Smooth muscle cell (in vitro differentiated cells): ENCODE measurements around the gene RYR2. TPM values are rescaled to one million over a fixed set of nuclear protein-coding genes. Genes with fewer than 3 reads are reported as not detected.

Experiments
- DNase-seq: peaks from one replicate; lab custom pipeline; 2025; ENCODE audit not compliant: unreplicated experiment; lab: John Stamatoyannopoulos, UW
- H2AFZ ChIP-seq: fragments of 200-600 bp; sonication (generic); 2 replicates; pipeline ENCODE4 v1.6.0; 2016; ENCODE audit warnings: antibody characterized with exemption, low read depth, mild to moderate bottlenecking
- H3F3A ChIP-seq: fragments of 200-600 bp; sonication (generic); 2 replicates; pipeline ENCODE4 v1.6.0; 2017; ENCODE audit warnings: antibody characterized with exemption, low read depth
- H3K27ac ChIP-seq: fragments of 200-600 bp; sonication (generic); 2 replicates; pipeline ENCODE4 v1.5.1; 2016; ENCODE audit warnings: low read depth, mild to moderate bottlenecking
- H3K27me3 ChIP-seq: fragments of 200-600 bp; sonication (generic); 2 replicates; pipeline ENCODE4 v1.6.1; 2016; ENCODE audit warnings: low read depth, mild to moderate bottlenecking
- H3K36me3 ChIP-seq: fragments of 200-600 bp; sonication (generic); 2 replicates; pipeline ENCODE4 v1.5.1; 2016; ENCODE audit warnings: low read depth
- H3K4me1 ChIP-seq: fragments of 200-600 bp; sonication (generic); 2 replicates; pipeline ENCODE4 v1.5.1; 2016; ENCODE audit warnings: low read depth
- H3K4me2 ChIP-seq: fragments of 200-600 bp; sonication (generic); 2 replicates; pipeline ENCODE4 v1.6.0; 2016; ENCODE audit warnings: mild to moderate bottlenecking
- H3K4me3 ChIP-seq: fragments of 200-600 bp; sonication (generic); 2 replicates; pipeline ENCODE4 v1.5.1; 2016; ENCODE audit warnings: mild to moderate bottlenecking
- H3K79me2 ChIP-seq: fragments of 200-600 bp; sonication (generic); 2 replicates; pipeline ENCODE4 v1.6.0; 2016; ENCODE audit warnings: low read depth, mild to moderate bottlenecking
- H3K9ac ChIP-seq: fragments of 200-600 bp; sonication (generic); 2 replicates; pipeline ENCODE4 v1.6.0; 2016; ENCODE audit warnings: low read depth
- H3K9me3 ChIP-seq: fragments of 200-600 bp; sonication (generic); replicated peaks from 2 replicates; pipeline ENCODE4 v1.5.1; 2016; ENCODE audit warnings: low read depth
- H4K20me1 ChIP-seq: fragments of 200-600 bp; sonication (generic); 2 replicates; pipeline ENCODE4 v1.6.0; 2016; ENCODE audit warnings: low read depth
- WGBS: methylation state at CpG from one replicate; pipeline ENCODE4 v1.1.7; 2016; ENCODE audit warnings: low lambda C conversion rate; 5-methylcytosine and 5-hydroxymethylcytosine counted together
- polyA plus RNA-seq: library from polyadenylated mRNA; unstranded; fragments of >200 nt; fragmentation: Nextera tagmentation; extraction: Ambion mirVana; gene quantifications from 2 replicates; pipeline ENCODE4 v1.2.1, GENCODE V29; 2016
- total RNA-seq: library from RNA; depleted of rRNA; stranded (reverse); fragments of >200 nt; gene quantifications from 2 replicates; pipeline ENCODE4 v1.2.3, GENCODE V29; 2014
- TF ChIP-seq, protein P1 (sequence below): fragments of 200-600 bp; sonication (generic); IDR thresholded peaks from 2 replicates; pipeline ENCODE4 v1.5.1; 2017; ENCODE audit warnings: borderline replicate concordance, mild to moderate bottlenecking, antibody characterized with exemption; ENCODE audit not compliant: insufficient read depth, poor library complexity, severe bottlenecking

The RYR2 gene
- total and polyA plus RNA-seq, 2 experiments from 2014 or later, result 0.09 TPM; not detected in 1

DNA sequence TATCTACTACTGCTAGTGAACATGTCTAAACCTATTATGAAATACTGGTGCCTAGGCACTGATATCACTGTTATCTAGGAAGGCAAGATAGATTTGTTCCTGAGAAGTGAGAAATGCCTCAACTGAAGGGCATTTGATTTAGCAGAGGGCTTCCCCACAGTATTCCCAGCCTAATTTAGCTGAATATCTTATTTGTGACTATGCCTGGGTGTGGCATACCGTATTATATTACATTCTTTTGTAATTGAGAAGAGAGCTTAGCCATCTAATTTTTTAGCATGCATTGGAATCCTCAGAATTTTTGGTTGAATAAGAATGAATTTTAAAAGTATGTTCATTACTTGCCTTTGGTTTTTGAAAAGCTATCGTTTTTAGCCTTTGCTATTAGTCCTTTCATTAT is 749.6 kb downstream of the RYR2 start:
- Histone ChIP-seq H4K20me1 (no peaks in the 10 kb centered on the region), H3K9ac (no peak overlapping the region), H3K4me3 (no peak overlapping the region), H3F3A (no peaks in the 10 kb centered on the region), H2AFZ (no peak overlapping the region), H3K4me2 (no peak overlapping the region), H3K36me3 (no peaks in the 10 kb centered on the region), H3K9me3 (no peaks in the 10 kb centered on the region), H3K4me1 (no peaks in the 10 kb centered on the region), H3K27me3 (no peaks in the 10 kb centered on the region), H3K79me2 (no peaks in the 10 kb centered on the region), H3K27ac (no peak overlapping the region)
- DNase-seq, result no peak
- 84% methylated on average over 2 of the region's 2 CpGs for WGBS
- TF ChIP-seq, protein P1, sequence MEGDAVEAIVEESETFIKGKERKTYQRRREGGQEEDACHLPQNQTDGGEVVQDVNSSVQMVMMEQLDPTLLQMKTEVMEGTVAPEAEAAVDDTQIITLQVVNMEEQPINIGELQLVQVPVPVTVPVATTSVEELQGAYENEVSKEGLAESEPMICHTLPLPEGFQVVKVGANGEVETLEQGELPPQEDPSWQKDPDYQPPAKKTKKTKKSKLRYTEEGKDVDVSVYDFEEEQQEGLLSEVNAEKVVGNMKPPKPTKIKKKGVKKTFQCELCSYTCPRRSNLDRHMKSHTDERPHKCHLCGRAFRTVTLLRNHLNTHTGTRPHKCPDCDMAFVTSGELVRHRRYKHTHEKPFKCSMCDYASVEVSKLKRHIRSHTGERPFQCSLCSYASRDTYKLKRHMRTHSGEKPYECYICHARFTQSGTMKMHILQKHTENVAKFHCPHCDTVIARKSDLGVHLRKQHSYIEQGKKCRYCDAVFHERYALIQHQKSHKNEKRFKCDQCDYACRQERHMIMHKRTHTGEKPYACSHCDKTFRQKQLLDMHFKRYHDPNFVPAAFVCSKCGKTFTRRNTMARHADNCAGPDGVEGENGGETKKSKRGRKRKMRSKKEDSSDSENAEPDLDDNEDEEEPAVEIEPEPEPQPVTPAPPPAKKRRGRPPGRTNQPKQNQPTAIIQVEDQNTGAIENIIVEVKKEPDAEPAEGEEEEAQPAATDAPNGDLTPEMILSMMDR, result no peak

DNA sequence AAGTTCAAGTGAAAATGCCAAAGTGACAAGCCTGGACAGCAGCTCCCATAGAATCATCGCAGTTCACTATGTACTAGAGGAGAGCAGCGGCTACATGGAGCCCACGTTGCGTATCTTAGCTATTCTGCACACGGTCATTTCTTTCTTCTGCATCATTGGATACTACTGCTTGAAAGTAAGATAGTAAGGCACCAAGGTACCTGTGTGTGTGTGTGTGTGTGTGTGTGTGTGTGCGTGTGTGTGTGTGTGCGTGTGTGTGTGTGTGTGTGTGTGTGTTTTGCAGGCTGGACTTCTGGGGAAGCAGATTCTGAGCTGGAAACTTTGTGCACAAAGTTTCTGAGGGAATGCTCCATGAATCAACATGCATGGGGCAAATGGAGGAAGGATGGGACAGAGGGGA is 750.2 kb downstream of the RYR2 start:
- Histone ChIP-seq H3K9ac (no peak overlapping the region), H3K79me2 (no peaks in the 10 kb centered on the region), H3K36me3 (no peaks in the 10 kb centered on the region), H3K27me3 (no peaks in the 10 kb centered on the region), H3K4me1 (no peaks in the 10 kb centered on the region), H2AFZ (no peak overlapping the region), H3K27ac (no peak overlapping the region), H4K20me1 (no peaks in the 10 kb centered on the region), H3K4me2 (no peak overlapping the region), H3K9me3 (no peaks in the 10 kb centered on the region), H3K4me3 (no peak overlapping the region), H3F3A (no peaks in the 10 kb centered on the region)
- TF ChIP-seq, protein P1, result no peak
- WGBS, result 88% methylated on average over 7 of the region's 7 CpGs
- no peak for DNase-seq

DNA sequence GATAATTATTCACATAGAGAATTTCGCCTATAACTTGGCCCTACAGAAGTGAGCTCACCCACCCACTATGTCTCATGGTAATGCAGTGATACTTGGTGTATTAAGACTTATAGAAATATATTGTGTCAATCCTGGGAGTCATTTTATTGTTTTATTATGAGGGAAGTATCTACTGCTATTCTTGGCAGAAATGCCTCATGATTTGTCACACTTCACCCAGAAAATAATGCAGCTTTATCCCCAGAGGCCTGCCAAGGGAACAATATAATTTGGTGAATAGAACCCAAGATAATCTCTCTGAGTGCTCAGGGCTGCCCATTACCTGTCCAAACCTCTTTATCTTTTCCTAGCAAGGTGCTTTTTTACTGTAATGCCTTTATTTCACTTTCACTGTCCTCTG is 750.7 kb downstream of the RYR2 start:
- Histone ChIP-seq H3K27ac (no peak overlapping the region), H3K4me1 (no peaks in the 10 kb centered on the region), H3F3A (no peaks in the 10 kb centered on the region), H3K36me3 (no peaks in the 10 kb centered on the region), H2AFZ (no peak overlapping the region), H3K9me3 (no peaks in the 10 kb centered on the region), H3K9ac (no peak overlapping the region), H3K79me2 (no peaks in the 10 kb centered on the region), H4K20me1 (no peaks in the 10 kb centered on the region), H3K27me3 (no peaks in the 10 kb centered on the region), H3K4me3 (no peak overlapping the region), H3K4me2 (no peak overlapping the region)
- no peak for DNase-seq
- TF ChIP-seq, protein P1, result no peak
- 100% methylated on average over 1 of the region's 1 CpG for WGBS

DNA sequence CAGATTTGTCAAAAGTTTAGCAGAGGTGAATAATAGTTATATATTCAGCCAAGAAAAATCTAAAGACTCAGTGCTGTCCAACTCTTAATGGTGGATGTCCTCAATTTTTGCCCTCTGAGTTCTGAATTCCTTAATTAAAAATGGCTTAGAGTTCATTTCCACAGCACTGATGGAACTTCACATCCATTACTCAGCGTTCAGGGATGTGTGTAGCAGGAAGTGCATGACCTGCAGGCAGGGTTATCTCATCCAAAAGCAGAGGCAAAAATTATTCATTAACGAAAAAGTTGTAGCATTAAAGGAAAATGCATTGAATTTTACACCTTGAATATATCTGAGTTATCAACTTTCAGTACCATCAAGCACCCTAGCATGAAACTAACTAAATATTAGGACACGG is 752.1 kb downstream of the RYR2 start:
- TF ChIP-seq, protein P1, result no peak
- Histone ChIP-seq H3K4me3 (no peak overlapping the region), H3K79me2 (no peaks in the 10 kb centered on the region), H3K36me3 (no peaks in the 10 kb centered on the region), H3K27me3 (no peaks in the 10 kb centered on the region), H3K4me2 (no peak overlapping the region), H3F3A (no peaks in the 10 kb centered on the region), H3K9me3 (no peaks in the 10 kb centered on the region), H2AFZ (no peak overlapping the region), H3K9ac (no peak overlapping the region), H3K27ac (no peak overlapping the region), H4K20me1 (no peaks in the 10 kb centered on the region), H3K4me1 (no peaks in the 10 kb centered on the region)
- no peak for DNase-seq
- 90% methylated on average over 3 of the region's 3 CpGs for WGBS
